Breast epithelium (tissue), 3 donors: ENCODE measurements around the gene PELI2.

Experiments
- CTCF ChIP-seq, 3 donors: fragments of 450-650 bp; IDR thresholded peaks; one replicate each; pipeline ENCODE4 v1.5.1; 2016 to 2017; ENCODE audit warnings: antibody characterized with exemption in 3 of 3, mild to moderate bottlenecking in 3 of 3, moderate library complexity in 3 of 3
- POLR2A ChIP-seq: fragments of 450-650 bp; IDR thresholded peaks from one replicate; pipeline ENCODE4 v1.6.1; 2016; ENCODE audit warnings: antibody characterized with exemption, mild to moderate bottlenecking, moderate library complexity
- POLR2AphosphoS5 ChIP-seq, 3 donors: sonication (generic); formaldehyde crosslinking; IDR thresholded peaks; one replicate each; pipeline ENCODE4 v1.6.1; 2017; ENCODE audit warnings: antibody characterized with exemption in 3 of 3

GRCh38 chr14:56299306-56299984 is 181.2 kb downstream of the PELI2 start:
- TF ChIP-seq POLR2A (no peak), CTCF (IDR thresholded peaks at IDR 0.05) (no peak), POLR2AphosphoS5 (IDR thresholded peaks at IDR 0.05) (no peak)
